Astrocyte of the cerebellum (primary cell): ENCODE measurements around the gene SARS1.
A peak's percentile ranks its signal among the peaks of the same experiment; 100 is the strongest.

Experiments
- DNase-seq: peaks from one replicate; pipeline ENCODE4 v3.0.0-alpha.2; 2011; ENCODE audit warnings: low read depth
- H3K4me3 ChIP-seq: 2 replicates; pipeline ENCODE4 v1.5.1; 2011; ENCODE audit warnings: mild to moderate bottlenecking, low read depth, low read length, moderate library complexity
- in situ Hi-C: cut with HindIII; loops from 2 replicates; pipeline ENCODE4 v1.10.0; 2017; ENCODE audit warnings: low sequenced_read_pairs
- TF ChIP-seq, protein P1 (sequence below): IDR thresholded peaks from 2 replicates; pipeline ENCODE4 v1.5.1; 2012; ENCODE audit warnings: low read length, low read depth, moderate library complexity, mild to moderate bottlenecking; ENCODE audit errors: missing control alignments

SARS1 gene

DNA sequence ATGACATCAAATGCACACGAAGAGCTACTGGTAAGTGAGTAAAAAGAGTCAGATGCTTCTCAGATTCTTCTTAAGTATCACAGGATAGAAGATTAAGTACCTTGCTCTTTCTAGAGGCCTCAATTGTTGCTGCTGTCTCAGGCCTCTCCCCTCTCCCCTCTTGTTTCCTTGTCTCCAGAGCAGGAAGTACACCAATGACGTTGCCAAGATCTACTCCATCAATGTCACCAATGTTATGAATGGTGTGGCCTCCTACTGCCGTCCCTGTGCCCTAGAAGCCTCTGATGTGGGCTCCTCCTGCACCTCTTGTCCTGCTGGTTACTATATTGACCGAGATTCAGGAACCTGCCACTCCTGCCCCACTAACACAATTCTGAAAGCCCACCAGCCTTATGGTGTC is 21.3 kb upstream of the SARS1 start:
- no peak for DNase-seq
- TF ChIP-seq, protein P1, sequence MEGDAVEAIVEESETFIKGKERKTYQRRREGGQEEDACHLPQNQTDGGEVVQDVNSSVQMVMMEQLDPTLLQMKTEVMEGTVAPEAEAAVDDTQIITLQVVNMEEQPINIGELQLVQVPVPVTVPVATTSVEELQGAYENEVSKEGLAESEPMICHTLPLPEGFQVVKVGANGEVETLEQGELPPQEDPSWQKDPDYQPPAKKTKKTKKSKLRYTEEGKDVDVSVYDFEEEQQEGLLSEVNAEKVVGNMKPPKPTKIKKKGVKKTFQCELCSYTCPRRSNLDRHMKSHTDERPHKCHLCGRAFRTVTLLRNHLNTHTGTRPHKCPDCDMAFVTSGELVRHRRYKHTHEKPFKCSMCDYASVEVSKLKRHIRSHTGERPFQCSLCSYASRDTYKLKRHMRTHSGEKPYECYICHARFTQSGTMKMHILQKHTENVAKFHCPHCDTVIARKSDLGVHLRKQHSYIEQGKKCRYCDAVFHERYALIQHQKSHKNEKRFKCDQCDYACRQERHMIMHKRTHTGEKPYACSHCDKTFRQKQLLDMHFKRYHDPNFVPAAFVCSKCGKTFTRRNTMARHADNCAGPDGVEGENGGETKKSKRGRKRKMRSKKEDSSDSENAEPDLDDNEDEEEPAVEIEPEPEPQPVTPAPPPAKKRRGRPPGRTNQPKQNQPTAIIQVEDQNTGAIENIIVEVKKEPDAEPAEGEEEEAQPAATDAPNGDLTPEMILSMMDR = no peak
- H3K4me3 ChIP-seq = no peak overlapping the region
- in situ Hi-C loops = no loop called here

DNA sequence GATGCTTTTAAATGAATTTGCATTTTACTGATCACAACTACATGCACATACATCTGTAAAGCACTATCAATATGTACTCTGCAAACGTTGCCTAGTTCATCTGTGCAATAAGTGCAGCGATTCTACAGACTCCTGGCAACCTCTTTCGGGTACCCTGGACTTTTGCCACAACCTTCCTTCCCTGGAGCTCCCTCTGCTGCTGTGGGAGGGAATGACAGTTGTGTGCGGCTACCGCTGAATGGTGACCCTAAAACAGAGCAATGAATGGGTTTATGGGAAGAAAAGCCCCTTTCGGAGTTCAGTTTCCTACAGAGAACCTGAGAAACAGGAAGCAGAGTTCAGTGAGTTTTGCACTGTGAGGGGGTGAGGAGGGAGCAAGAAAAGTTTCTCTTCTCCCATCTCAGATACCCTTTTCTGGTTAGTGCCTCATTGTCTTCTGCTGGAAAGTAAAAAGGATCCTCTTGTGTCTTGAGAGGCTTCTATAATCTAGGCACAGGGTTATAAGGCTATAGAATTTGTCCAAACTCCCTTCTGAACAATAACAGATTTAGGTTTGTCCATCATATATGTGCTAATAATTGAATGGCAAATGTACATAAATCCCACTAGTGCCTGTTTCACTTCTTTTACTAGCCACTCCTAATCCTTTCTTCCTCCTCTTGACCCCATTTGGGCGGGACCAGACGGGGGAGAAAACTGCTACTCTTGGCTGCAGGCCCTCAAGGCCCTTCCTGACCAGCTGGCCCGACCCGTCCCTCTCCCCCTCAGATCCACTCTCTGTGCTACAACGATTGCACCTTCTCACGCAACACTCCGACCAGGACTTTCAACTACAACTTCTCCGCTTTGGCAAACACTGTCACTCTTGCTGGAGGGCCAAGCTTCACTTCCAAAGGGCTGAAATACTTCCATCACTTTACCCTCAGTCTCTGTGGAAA is 19.8 kb upstream of the SARS1 start:
- no peak for DNase-seq
- no peak overlapping the region for H3K4me3 ChIP-seq
- TF ChIP-seq, protein P1 = peak; percentile 50
- in situ Hi-C loops = no loop called here

DNA sequence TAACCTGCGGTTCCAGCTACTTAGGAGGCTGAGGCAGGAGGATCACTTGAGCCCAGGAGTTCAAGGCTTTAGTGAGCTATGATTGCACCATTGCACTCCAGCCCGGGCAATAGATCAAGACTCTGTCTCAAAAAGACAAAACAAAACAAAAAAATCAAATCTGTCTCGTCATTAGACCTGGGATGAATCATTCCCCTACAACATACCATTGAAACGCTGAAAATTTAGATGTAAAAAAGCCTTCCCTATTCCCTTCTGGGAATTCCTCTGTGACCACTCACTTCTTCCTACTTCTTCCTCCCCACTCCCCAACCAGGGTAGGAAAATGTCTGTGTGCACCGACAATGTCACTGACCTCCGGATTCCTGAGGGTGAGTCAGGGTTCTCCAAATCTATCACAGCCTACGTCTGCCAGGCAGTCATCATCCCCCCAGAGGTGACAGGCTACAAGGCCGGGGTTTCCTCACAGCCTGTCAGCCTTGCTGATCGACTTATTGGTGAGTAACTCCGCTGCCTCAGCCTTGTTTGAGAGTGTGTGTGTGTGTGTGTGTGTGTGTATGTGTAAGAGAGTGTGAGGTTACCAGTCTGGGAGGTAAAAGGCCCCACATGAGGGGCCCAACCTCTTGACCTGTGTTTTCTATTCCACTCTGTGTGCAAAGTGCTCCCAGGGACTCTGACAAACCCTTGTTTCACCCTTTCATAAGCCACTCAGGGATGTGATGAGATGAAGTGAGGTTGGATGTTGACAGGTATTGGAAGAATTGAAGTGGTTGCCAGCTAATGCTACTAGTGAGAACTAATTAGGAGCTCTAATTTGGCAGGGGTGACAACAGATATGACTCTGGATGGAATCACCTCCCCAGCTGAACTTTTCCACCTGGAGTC is 16.3 kb upstream of the SARS1 start:
- in situ Hi-C loops = no loop called here
- peak; percentile 75 for DNase-seq
- H3K4me3 ChIP-seq = no peak overlapping the region
- TF ChIP-seq, protein P1 = no peak

DNA sequence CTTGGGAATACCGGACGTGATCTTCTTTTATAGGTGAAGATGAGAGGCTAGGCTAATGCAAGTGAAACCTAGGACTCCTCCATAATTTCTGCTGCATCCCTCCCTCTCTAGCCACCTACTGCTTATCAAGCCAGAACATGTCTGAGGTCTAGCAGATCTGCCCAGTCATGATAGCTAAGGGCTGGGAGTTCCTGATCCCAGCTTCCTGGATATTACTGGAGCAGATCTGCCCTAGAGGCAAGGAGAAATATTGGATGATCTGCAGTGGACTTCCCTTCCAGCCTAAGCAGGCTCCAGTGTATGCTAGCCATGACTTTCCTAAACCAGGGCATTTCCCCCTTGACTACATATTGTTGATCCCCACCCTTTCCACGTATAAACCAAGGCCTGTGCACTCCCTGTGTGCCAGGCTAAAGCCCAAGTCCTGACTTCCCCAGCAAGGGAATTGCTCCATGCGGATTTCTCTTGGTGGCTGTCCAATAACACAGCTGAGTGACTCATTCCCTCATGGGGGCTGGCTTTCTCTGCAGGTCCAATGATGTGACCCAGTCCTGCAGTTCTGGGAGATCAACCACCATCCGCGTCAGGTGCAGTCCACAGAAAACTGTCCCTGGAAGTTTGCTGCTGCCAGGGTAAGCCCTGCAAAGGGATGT is 15.5 kb upstream of the SARS1 start:
- peak; percentile 70 for DNase-seq
- TF ChIP-seq, protein P1 = no peak
- in situ Hi-C loops = no loop called here
- no peak overlapping the region for H3K4me3 ChIP-seq

DNA sequence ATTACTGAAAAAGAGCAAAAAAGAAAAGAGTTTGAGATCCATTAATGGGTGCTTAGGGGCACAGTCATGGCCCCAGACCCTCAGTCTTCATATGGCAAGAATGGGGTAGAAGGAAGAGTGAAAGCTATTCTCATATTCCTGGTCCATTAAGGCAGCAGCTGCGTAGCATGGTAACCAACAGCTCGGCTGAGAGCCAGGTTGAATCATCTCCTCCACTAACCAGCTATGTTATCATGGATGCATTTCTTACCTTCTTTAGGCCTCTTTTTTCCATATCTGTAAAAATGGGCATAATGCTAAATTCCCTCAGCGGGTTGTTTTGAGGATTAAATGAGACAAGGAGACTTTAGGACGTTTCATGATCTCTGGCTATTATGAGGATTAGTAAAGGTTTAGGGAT is 15.0 kb upstream of the SARS1 start:
- DNase-seq = no peak
- in situ Hi-C loops = no loop called here
- TF ChIP-seq, protein P1 = no peak
- no peak overlapping the region for H3K4me3 ChIP-seq

DNA sequence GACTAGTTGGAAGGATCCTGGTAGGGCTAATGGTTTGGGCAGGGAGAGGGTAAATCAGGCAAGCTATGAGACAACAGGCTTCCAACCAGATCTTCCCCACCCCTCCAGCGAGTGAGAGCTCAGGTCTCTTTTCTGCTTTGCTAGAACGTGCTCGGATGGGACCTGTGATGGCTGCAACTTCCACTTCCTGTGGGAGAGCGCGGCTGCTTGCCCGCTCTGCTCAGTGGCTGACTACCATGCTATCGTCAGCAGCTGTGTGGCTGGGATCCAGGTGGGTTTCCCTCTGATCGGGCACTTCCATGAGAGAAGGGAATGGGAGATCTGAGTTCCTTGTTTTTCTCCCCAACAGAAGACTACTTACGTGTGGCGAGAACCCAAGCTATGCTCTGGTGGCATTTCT is 14.0 kb upstream of the SARS1 start:
- DNase-seq = no peak
- in situ Hi-C loops = loop anchor here (5.0 kb wide), 1 partner anchor 38 kb away; no protein-coding TSS in a partner anchor
- TF ChIP-seq, protein P1 = no peak
- H3K4me3 ChIP-seq = no peak overlapping the region
